Endothelial cell (in vitro differentiated cells): ENCODE data around the gene XPC. TPM values are rescaled to one million over a fixed set of nuclear protein-coding genes. Genes with fewer than 3 reads are reported as not detected.

Experiments used
- DNase-seq: peaks from one replicate; pipeline ENCODE4 v3.0.0; 2021; ENCODE audit warnings: low spot score
- H3K27ac Mint-ChIP-seq: one replicate; pipeline ENCODE4 v1.8.0; 2021; ENCODE audit warnings: mixed read lengths, inconsistent platforms; ENCODE audit not compliant: unreplicated experiment
- H3K27me3 Mint-ChIP-seq: one replicate; pipeline ENCODE4 v1.8.0; 2021; ENCODE audit warnings: mild to moderate bottlenecking, moderate library complexity, mixed read lengths, inconsistent platforms; ENCODE audit not compliant: unreplicated experiment
- H3K36me3 Mint-ChIP-seq: one replicate; pipeline ENCODE4 v1.8.0; 2021; ENCODE audit warnings: mild to moderate bottlenecking, low read depth, mixed read lengths, inconsistent platforms; ENCODE audit not compliant: unreplicated experiment
- H3K4me1 Mint-ChIP-seq: one replicate; pipeline ENCODE4 v1.8.0; 2021; ENCODE audit warnings: mild to moderate bottlenecking, mixed read lengths, inconsistent platforms; ENCODE audit not compliant: unreplicated experiment
- H3K4me3 Mint-ChIP-seq: one replicate; pipeline ENCODE4 v1.8.0; 2021; ENCODE audit warnings: mild to moderate bottlenecking, mixed read lengths, inconsistent platforms; ENCODE audit not compliant: unreplicated experiment
- H3K9me3 Mint-ChIP-seq: one replicate; pipeline ENCODE4 v1.8.0; 2021; ENCODE audit warnings: mixed read lengths, inconsistent platforms; ENCODE audit not compliant: unreplicated experiment
- CTCF ChIP-seq: fragments of 200-600 bp; sonication (generic); IDR thresholded peaks from one replicate; pipeline ENCODE4 v1.5.0; 2021; ENCODE audit warnings: antibody characterized with exemption; ENCODE audit not compliant: unreplicated experiment
- total RNA-seq: library from RNA; stranded (reverse); fragmentation: NEBNext Ultra II Directional; extraction: Animal tissue kit (Norgen Biotek cat#: 25700); gene quantifications from one replicate; pipeline ENCODE4 v1.2.1, GENCODE V29; 2021; ENCODE audit not compliant: unreplicated experiment

The XPC gene
- total RNA-seq, 1 donor from 2014 or later = 35.6 TPM

GRCh38 chr3:14223595-14223994 is 45.2 kb upstream of the XPC start:
- no peak overlapping the region for H3K4me3 Mint-ChIP-seq
- H3K27me3 Mint-ChIP-seq = peaks cover 4% of the 10 kb centered on the region
- no peak overlapping the region for H3K27ac Mint-ChIP-seq
- no peaks in the 10 kb centered on the region for H3K36me3 Mint-ChIP-seq
- H3K9me3 Mint-ChIP-seq = no peaks in the 10 kb centered on the region
- no peak for DNase-seq
- peaks cover 23% of the 10 kb centered on the region for H3K4me1 Mint-ChIP-seq
- no peak for TF ChIP-seq CTCF

GRCh38 chr3:14222900-14223594 is 44.6 kb upstream of the XPC start:
- Mint-ChIP-seq H3K9me3 (no peaks in the 10 kb centered on the region), H3K27ac (no peak overlapping the region), H3K4me3 (no peak overlapping the region), H3K4me1 (peaks cover 23% of the 10 kb centered on the region), H3K27me3 (peaks cover 4% of the 10 kb centered on the region), H3K36me3 (peaks cover 3% of the 10 kb centered on the region)
- DNase-seq = no peak
- no peak for TF ChIP-seq CTCF

- no peak overlapping the region for H3K4me3 Mint-ChIP-seq
- TF ChIP-seq CTCF = no peak
- H3K27ac Mint-ChIP-seq = no peak overlapping the region
- no peaks in the 10 kb centered on the region for H3K9me3 Mint-ChIP-seq
- H3K36me3 Mint-ChIP-seq = peaks cover 4% of the 10 kb centered on the region
- H3K27me3 Mint-ChIP-seq = peaks cover 4% of the 10 kb centered on the region
- DNase-seq = no peak
- H3K4me1 Mint-ChIP-seq = peaks cover 23% of the 10 kb centered on the region
These were observed 44.1 kb upstream of the XPC start for GRCh38 chr3:14222457-14222856.

GRCh38 chr3:14221902-14222301 is 43.5 kb upstream of the XPC start:
- peaks cover 22% of the 10 kb centered on the region for H3K4me1 Mint-ChIP-seq
- no peak overlapping the region for H3K4me3 Mint-ChIP-seq
- peaks cover 4% of the 10 kb centered on the region for H3K27me3 Mint-ChIP-seq
- no peaks in the 10 kb centered on the region for H3K9me3 Mint-ChIP-seq
- no peak overlapping the region for H3K27ac Mint-ChIP-seq
- no peak for TF ChIP-seq CTCF
- DNase-seq = no peak
- H3K36me3 Mint-ChIP-seq = peaks cover 4% of the 10 kb centered on the region

- TF ChIP-seq CTCF = no peak
- Mint-ChIP-seq H3K36me3 (peaks cover 4% of the 10 kb centered on the region), H3K27me3 (peaks cover 4% of the 10 kb centered on the region), H3K27ac (no peak overlapping the region), H3K4me3 (no peak overlapping the region), H3K4me1 (peaks cover 13% of the 10 kb centered on the region), H3K9me3 (no peaks in the 10 kb centered on the region)
- no peak for DNase-seq
These were observed 42.5 kb upstream of the XPC start for GRCh38 chr3:14220933-14221332.
